HG03103 (cell line): ENCODE measurements around the gene SLC12A1.
"Not testable (repeated sequence)": the region's sequence is repeated elsewhere in the genome, so short reads cannot be mapped to it uniquely, and the experiment has no call there.

Source experiments
- ATAC-seq: cut with Tn5 transposase; IDR thresholded peaks from one replicate; pipeline ENCODE4 v1.9.1; 2021; ENCODE audit warnings: low read depth; ENCODE audit not compliant: unreplicated experiment

SLC12A1 gene

DNA sequence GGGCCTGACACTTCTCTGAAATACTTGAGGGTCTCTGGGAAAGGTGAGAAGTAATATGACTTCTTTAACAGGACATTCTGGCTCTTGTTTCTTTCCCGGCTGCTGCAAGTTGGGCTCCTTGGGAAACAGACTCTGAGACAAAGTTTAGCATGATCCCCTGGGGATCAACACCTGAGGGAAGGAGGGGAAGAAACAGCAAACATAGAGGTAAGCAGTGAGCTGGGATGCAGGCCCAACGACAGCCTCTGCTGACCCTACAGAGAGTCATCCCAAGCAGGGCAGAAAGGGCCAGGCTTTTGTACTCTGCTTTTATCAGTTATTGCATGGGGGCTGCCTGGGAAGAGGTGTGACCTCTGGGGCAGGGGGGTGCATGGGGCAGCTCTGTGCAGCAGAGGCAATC is 98.3 kb downstream of the SLC12A1 start:
- ATAC-seq: no peak

DNA sequence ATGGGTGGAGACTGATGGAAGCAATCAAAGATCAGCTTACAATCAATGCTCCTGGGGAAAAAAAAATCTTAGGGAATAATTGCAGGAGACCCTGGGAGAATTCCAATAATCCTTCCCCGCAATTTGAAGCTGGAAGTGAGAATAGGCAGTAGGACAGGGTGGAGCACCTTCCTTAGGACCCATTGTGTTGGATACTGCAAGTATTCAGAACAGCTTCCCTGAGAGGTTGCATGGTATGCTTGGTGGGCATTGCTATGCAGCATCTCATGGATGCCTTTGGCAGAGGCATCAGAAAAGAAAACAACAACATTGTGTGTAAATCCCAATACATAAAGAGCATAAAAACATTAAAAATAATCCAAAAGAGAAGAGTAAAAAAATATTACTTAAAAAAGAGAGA is 100.5 kb downstream of the SLC12A1 start:
- no peak for ATAC-seq

DNA sequence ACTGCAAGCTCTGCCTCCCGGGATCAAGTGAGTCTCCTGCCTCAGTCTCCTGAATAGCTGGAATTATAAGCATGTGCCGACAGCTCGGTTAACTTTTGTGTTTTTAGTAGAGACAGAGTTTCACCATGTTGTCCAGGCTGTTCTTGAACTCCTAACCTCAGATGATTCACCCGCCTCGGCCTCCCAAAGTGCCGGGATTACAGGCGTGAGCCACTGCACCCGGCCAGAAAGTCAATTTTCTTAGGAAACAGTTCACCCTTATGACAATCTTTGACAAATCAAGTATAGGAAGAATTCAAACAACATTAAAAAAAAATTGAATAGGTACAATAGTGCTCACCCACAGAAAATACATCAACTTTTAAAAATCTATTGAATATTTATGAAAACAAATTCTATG is 101.5 kb downstream of the SLC12A1 start:
- ATAC-seq: no peak

DNA sequence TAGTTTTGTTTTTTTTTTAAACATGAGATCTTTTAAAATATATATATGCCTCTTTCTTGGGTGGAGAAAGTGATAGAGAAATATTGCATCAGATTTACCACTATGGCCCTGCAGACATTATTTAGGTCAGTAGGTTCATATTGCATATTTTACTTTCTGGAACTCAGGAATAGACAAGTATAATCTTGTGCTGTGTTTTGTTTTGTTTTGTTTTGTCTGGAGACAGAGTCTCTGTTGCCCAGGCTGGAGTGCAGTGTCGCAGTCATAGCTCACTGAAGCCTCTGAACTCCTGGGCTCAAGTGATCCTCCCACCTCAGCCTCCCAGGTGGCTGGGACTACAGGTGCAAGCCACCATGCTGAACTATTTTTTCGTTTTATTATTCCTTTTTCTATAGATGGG is 103.6 kb downstream of the SLC12A1 start:
- no peak for ATAC-seq

DNA sequence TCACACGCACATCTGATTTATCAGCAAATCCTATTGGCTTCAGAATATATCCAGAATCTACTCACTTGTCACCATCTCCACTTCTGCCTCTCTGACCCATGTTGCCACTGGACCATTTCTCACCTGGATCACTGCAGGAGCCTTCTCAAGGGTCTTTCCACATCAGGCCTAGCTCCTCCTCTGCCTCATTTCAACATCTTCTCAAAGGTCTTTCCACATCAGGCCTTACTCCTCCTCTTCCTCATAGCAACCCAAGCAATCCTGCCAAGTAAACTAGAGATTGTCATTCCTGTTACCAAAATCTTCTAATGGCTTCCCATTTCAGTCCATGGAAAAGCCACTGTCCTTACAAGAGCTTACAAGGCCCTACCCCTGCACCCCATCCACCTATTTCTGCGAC is 107.1 kb downstream of the SLC12A1 start:
- ATAC-seq: no peak

DNA sequence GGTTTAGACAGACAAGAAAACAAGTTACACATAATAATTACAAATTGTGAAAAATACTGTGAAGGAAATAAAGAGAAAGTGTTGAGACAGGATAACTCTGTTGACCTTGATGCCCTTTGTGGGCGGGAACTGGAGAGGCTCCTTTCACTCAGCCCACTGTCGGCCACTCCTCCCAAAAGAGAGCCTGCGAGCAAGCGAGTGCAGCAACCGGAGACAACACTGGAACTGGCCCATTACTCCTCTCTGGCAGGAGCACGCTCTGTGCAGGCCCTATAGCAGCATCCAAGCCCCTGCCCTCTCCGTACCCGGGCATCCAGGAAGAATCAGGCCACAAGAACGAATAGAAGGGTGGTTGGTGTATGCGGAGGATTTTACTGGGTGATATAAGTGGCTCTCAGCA is 108.9 kb downstream of the SLC12A1 start:
- no peak for ATAC-seq

DNA sequence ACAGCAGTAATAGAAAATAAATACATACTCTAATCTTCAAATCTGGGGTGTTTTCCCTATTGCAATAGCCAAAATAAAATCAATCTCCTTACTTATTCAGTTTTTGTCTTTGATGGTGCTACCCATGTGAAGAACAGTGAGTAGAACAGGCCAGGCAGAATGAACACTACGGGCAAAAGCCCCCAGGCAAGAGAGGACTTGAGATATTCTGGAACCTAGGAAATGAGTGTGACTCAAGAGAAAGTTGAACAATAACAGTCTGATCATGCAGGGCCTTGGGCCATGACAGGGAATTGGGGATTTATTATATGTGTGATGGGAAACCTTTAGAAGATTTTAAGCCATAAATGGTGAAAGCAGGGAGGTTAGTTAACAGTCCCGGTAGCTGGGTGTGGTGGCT is 111.1 kb downstream of the SLC12A1 start:
- no peak for ATAC-seq

DNA sequence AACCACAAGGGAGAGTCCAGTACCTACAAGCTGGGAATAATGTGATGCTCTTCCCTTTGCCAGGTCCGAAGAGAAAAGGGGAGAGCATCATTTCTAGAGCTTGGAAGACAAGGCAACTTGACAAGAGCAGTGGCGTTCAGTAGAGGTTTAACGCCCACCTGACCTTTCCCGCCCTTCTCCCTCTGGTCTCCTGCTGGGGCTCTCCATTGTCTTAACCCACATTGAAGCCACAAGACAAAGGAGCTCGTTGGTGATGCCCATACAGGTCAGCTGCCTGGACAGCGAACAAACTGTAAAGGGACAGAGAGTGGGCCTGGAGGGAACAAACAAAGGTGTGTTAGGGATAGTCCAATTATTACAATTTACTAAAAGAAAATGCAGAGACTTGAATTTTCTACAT is 112.0 kb downstream of the SLC12A1 start:
- ATAC-seq: no peak

DNA sequence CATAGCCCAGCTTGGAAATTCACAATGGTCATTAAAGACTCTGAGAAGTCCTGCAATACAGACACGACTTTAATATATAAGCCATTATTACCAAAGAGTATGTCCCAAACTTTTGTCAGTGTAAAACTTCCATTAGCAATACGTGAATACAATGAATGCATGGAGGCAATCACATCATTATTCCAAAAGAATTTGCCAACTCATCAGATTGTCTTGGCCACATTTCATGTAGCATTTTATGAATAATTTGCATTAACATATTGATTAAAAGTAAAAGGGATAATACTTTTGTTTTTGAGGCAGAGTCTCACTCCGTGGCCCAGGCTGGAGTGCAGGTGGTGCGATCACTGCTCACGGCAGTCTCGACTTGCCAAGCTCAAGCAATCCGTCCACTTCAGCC is 117.2 kb downstream of the SLC12A1 start:
- ATAC-seq: no peak

DNA sequence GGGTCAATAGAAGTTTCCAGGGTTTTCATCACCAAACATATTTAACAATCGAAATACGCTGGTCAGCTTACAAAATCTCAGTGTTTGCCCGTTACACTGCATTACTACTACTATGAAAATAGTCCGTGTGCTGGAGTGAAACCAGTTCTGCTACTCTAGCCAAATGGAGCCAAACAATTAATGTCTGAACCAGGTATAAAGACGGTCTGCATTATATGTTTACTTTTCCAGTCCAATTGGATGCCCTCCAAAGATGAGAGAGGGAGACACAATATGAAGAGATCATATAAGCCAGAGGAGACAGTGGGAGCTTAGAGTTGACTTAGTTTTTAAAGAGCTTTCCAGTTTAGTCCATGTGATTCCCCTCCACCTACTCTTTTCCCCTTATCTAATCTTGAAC is 118.8 kb downstream of the SLC12A1 start:
- ATAC-seq: no peak

DNA sequence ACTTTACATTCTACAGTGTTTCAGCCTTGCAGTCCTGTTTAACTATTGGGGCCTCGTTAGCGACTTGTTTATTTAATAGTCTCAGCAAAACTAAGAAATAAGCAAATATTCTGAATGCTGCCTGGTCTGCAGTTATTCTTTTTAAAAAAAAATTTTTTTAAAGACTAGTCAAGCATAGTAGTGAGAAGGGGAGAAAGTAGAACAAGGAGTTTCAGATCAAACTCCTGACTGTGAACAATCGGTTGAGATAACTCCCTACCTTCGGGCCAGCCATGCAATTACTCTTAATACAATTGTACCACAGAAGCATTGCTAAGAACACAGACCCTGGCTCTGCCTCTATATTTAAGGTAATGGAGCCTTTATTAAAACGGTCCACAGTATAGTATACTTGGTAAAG is 119.3 kb downstream of the SLC12A1 start:
- ATAC-seq: peak; percentile 59

DNA sequence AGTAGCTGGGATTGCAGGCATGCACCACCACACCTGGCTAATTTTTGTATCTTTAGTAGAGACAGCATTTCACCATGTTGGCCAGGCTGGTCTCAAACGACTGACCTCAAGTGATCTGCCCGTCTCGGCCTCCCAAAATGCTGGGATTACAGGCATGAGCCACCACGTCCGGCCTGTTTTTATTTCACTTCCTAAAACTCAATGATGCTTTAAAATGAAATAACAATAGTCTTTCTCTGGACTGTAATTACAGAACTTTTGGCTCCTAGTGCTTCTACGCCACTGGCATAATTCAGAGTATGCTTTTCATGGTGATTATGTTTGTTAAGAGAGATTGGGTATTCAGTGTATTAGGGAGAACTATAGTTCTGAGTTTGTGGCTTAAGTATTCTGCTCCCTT is 120.1 kb downstream of the SLC12A1 start:
- ATAC-seq: not testable (repeated sequence)

DNA sequence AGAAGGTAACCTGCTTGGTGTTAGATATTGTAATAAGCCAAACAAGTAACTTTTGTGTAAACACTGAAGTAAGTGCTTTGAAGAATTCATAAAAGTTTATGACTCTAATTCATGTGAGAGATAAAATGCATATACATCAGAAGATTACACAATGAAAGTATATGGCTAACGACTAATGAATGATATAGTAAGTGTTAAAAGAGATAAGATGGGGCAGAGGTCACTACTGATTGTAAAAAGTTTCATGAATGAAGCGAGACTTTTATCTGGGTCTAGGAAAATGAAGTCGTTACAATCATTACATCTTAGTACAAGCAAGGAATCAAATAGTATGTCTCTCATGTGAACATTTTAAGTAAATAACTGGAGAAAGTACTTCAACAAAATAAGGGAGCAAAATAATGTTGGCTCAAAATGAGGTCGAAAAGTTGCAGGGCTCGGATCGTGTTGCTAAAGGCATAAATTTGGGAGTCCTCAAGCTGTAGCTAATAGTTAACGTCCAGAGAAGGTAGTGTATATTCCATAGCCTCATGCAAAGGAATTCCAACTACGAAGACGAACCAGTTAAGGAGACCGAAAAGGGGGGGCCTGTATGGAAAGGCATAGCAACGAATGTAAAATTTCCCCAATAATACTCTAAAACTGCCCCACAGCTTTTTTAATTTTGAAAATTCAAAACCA is 124.1 kb downstream of the SLC12A1 start:
- no peak for ATAC-seq

DNA sequence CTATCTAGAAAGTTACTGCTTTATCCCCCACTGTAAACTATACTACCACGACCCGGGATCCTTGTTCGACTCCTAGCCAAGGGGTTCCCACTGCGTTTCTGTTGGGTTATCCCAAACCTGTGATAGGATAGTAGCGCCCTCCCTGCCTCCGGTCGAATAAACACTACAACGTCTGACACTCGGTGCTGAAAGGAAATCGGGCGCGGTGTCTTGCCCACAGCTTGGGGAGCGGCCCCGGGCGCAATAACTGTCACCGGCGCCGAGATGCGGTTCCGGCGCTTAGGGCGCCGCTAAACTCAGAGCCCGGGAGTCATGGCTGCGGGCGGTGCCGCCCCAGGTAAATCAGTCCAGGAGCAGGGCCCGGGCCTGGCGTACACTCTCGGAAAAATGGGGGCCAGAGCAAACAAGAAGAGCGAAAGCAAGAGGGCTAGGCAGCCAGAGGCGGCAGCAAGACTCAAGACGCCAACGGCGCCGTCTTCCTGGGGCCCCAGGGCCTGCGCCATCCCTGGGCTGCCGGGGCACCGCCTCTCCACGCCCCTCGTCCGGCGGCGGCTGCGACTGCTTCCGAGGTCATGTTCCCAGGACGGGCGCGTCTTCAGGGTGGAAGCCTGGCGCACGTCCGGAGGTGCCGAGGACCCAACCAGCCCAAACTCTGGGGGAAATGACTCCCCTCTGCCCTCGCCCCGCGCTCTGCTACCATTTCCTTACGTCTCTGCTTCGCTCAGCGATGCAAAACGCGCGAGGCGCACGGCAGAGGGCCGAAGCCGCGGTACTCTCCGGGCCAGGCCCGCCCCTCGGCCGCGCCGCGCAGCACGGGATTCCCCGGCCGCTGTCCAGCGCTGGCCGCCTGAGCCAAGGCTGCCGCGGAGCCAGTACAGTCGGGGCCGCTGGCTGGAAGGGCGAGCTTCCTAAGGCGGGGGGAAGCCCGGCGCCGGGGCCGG is 125.0 kb downstream of the SLC12A1 start, which contains the start of gene DUT:
TSS of gene DUT (plus strand) at position 575 of the 941 bp plus-strand sequence. CDS start at position 662, 87 bp downstream.
- peak; percentile 70 for ATAC-seq

DNA sequence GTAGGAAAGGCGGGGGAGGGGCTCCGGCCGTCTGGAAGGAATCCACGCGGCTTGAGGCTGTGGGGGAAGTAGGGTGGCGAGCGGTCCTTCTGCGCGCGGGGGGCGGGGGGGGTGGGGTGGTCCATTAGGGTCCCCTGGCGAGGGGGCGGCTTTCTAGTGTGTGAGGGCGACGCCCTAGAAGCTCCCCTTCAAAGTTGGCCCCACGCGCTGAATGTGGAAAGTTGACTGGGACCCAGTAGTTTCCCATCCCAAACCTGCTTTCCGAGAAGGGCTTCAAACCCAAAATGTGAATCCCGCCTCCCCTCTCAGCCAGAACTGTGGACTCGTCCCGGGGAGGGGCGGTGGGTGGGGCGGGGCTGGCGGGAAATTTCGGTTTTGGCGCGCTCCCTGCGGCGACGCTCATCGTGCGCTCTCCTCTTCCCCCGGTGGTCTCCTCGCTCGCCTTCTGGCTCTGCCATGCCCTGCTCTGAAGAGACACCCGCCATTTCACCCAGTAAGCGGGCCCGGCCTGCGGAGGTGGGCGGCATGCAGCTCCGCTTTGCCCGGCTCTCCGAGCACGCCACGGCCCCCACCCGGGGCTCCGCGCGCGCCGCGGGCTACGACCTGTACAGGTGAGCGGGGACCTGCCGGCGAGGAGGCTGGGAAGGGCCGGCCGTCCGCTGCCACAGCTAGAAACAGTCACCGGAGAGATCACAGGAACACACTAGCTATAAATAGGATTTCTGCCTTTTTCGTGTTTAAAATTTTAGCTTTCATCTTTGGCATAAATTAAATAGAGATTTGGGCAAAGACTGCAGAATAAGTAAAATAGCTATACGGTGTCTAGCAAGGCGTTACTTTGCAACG is 125.9 kb downstream of the SLC12A1 start:
- peak; percentile 38 for ATAC-seq

DNA sequence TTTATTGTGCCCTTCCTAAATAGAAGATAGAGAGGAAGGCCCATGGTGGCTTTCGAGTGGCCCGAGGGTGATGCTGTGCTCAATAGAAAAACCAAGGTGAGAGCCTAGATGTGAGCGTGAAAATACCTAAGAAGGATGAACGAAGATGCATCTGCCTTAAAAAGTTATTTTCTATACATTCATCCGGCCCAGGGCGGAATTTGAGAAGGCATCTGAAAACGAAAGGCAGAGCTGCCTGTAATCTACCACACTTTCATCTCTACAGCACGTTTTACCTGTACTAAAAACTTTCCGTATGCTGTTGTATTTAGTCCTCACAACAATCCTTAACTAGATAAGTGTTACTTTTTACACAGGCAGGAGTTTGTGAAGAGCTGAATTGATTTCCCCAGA is 126.5 kb downstream of the SLC12A1 start:
- ATAC-seq: no peak

DNA sequence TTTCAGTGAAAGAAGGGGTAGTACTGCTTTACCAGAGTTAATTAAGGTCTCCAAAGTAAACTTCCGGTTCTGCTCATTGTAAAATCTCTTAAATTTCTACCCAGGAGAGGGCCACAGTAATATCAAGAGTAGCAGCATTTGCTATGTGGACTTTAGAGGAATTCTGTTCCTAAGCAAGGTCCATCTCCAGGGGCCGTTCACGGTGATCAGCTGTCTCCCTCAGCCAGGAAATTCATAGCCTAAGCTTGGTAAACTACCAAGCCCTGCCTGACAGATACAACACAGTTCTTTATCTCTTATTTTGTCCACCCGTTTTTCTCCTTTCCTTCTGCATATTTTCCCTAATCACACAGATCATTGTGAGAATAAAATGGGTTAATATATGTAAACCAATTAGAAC is 127.4 kb downstream of the SLC12A1 start:
- no peak for ATAC-seq

DNA sequence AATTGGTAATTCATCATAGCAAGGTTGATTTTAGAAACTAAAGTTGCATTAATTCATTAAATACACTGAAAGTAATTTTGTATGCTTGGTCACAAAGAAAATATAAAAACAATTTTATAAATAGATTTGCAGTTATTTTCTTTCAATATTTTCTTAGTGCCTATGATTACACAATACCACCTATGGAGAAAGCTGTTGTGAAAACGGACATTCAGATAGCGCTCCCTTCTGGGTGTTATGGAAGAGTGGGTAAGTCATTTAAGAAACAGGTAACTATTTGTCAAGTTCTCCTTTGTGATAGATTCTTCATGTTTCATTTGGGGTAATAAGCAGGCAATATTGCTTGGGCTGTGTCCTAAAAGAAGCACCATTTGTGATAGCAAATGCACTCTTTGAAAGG is 128.2 kb downstream of the SLC12A1 start:
- ATAC-seq: no peak

DNA sequence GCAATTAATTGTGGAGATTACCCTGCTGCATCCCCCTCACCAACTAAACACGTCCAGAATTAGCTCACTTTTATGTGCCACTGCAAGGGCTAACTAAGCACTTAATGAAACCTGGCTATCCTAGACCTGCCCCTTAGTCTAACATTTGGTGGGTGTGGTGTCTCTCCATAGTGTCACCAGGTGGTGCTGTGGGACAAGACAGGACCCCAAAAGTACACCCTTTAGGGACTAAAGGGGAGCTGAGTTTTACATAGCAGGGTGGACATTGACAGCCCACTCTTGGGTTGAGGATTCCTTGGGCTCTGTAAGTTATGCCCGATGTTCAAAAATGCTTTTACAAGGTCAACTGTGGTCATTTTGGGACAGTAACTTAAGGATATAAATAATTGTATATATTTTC is 130.8 kb downstream of the SLC12A1 start:
- ATAC-seq: no peak

DNA sequence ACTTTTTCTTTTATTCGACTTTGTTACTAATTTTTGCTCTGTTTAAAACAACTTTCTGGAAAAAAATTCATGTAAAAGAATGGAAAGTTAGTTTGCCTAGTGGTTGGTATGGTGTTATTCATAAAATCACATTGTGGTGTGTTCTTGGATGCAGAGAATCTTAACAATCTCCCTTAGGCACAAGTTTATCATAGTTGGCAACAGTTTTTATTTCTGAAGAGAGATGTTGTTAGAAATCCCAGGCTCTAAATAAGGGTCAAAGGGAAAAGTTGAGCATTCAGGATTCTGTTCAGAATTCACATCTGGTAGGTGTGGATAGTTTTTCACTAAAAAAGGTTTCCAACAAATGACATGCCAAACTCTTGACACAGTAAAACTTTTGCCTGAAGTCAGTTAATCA is 131.5 kb downstream of the SLC12A1 start:
- no peak for ATAC-seq

DNA sequence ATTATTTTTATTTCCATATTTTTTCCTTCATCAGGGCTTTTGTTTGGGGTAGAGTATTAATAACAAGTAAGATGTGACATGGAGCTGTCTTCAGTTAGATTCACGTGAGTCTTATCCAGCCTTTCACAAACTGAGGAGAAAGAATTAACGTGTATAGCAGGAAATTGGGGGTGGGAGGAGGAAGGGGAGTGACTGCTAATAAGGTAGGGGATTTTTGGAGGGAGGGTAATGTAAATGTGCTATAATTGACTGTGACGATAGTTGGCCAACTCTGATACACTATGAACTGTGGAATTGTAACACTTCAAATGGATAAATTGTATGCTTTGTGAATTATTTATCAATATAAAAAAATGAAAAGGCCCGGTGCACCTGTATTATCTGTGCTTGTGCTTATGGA is 134.0 kb downstream of the SLC12A1 start:
- ATAC-seq: no peak
